KMS-11 (cell line): Measurements from ENCODE around the gene C3orf52.

Source experiments
- H2AFZ ChIP-seq: fragments of 200-600 bp; sonication (generic); 2 replicates; pipeline ENCODE4 v1.6.1; 2016; ENCODE audit warnings: antibody characterized with exemption, mixed run types, low read depth
- H3K27ac ChIP-seq: fragments of 200-600 bp; sonication (generic); 2 replicates; pipeline ENCODE4 v1.6.1; 2016; ENCODE audit warnings: mild to moderate bottlenecking, mixed run types
- H3K27me3 ChIP-seq: fragments of 200-600 bp; sonication (generic); 2 replicates; pipeline ENCODE4 v1.6.1; 2017; ENCODE audit warnings: mild to moderate bottlenecking, low read depth, mixed run types, moderate library complexity; ENCODE audit not compliant: insufficient read depth
- H3K36me3 ChIP-seq: fragments of 200-600 bp; sonication (generic); 2 replicates; pipeline ENCODE4 v1.6.1; 2017; ENCODE audit warnings: mild to moderate bottlenecking, mixed run types; ENCODE audit not compliant: insufficient read depth
- H3K4me1 ChIP-seq: fragments of 200-600 bp; sonication (generic); 2 replicates; pipeline ENCODE4 v1.6.1; 2016; ENCODE audit warnings: mild to moderate bottlenecking, low read depth, mixed run types; ENCODE audit not compliant: poor library complexity, severe bottlenecking
- H3K4me2 ChIP-seq: fragments of 200-600 bp; sonication (generic); 2 replicates; pipeline ENCODE4 v1.7.0; 2016; ENCODE audit warnings: mild to moderate bottlenecking, mixed run types
- H3K4me3 ChIP-seq: fragments of 200-600 bp; sonication (generic); IDR thresholded peaks from 2 replicates; pipeline ENCODE4 v1.6.1; 2017; ENCODE audit warnings: low read depth, low read length, mixed read lengths; ENCODE audit not compliant: insufficient read depth
- H3K79me2 ChIP-seq: fragments of 200-600 bp; sonication (generic); 2 replicates; pipeline ENCODE4 v1.6.1; 2016; ENCODE audit warnings: low read depth, mixed run types; ENCODE audit not compliant: insufficient read depth
- H3K9ac ChIP-seq: fragments of 200-600 bp; sonication (generic); 2 replicates; pipeline ENCODE4 v1.6.1; 2016; ENCODE audit warnings: mild to moderate bottlenecking, mixed run types
- H4K20me1 ChIP-seq: fragments of 200-600 bp; sonication (generic); 2 replicates; pipeline ENCODE4 v1.6.1; 2016; ENCODE audit warnings: mild to moderate bottlenecking, mixed run types; ENCODE audit not compliant: insufficient read depth
- CTCF ChIP-seq: fragments of 200-600 bp; sonication (generic); conservative IDR thresholded peaks from 2 replicates; pipeline ENCODE4 v1.6.1; 2017; ENCODE audit warnings: low read depth, mild to moderate bottlenecking, antibody characterized with exemption, low read length, moderate library complexity, mixed read lengths

The C3orf52 gene

GRCh38 chr3:112088944-112089343, 2.8 kb downstream of the C3orf52 start:
- Histone ChIP-seq H3K9ac (no peak overlapping the region), H4K20me1 (no peaks in the 10 kb centered on the region), H3K27me3 (no peaks in the 10 kb centered on the region), H3K36me3 (no peaks in the 10 kb centered on the region), H3K4me3 (no peak overlapping the region), H2AFZ (no peak overlapping the region), H3K4me1 (peaks cover 64% of the 10 kb centered on the region), H3K4me2 (no peak overlapping the region), H3K27ac (no peak overlapping the region), H3K79me2 (no peaks in the 10 kb centered on the region)
- no peak for TF ChIP-seq CTCF

- H4K20me1 ChIP-seq, result no peaks in the 10 kb centered on the region
- H3K4me3 ChIP-seq, result peak overlapping the region; percentile 12
- no peaks in the 10 kb centered on the region for H3K79me2 ChIP-seq
- H3K27ac ChIP-seq, result peak overlapping the region; percentile 80
- H3K36me3 ChIP-seq, result no peaks in the 10 kb centered on the region
- no peak for TF ChIP-seq CTCF
- peaks cover 64% of the 10 kb centered on the region for H3K4me1 ChIP-seq
- no peak overlapping the region for H2AFZ ChIP-seq
- peak overlapping the region; percentile 13; the same call in 1 of the 2 replicates for H3K9ac ChIP-seq
- H3K27me3 ChIP-seq, result no peaks in the 10 kb centered on the region
- H3K4me2 ChIP-seq, result peak overlapping the region; percentile 86
These were observed 4.0 kb downstream of the C3orf52 start for GRCh38 chr3:112089956-112090886.

GRCh38 chr3:112090887-112091586, 4.8 kb downstream of the C3orf52 start:
- Histone ChIP-seq H3K36me3 (no peaks in the 10 kb centered on the region), H4K20me1 (no peaks in the 10 kb centered on the region), H3K4me2 (peak overlapping the region; percentile 86), H3K27me3 (no peaks in the 10 kb centered on the region), H3K79me2 (no peaks in the 10 kb centered on the region), H3K4me3 (peak overlapping the region; percentile 12), H3K4me1 (peaks cover 64% of the 10 kb centered on the region), H3K27ac (peak overlapping the region; percentile 80), H2AFZ (0 out of 2 replicates have a peak overlapping the region, but pooled peaks have one; percentile 23), H3K9ac (peak overlapping the region; percentile 13; the same call in 1 of the 2 replicates)
- no peak for TF ChIP-seq CTCF

- TF ChIP-seq CTCF, result no peak
- Histone ChIP-seq H3K27me3 (no peaks in the 10 kb centered on the region), H3K4me3 (no peak overlapping the region), H3K9ac (no peak overlapping the region), H3K79me2 (no peaks in the 10 kb centered on the region), H3K27ac (peak overlapping the region; percentile 32; the same call in 1 of the 2 replicates), H4K20me1 (no peaks in the 10 kb centered on the region), H2AFZ (no peak overlapping the region), H3K36me3 (no peaks in the 10 kb centered on the region), H3K4me1 (peaks cover 66% of the 10 kb centered on the region), H3K4me2 (peak overlapping the region; percentile 36)
These were observed 6.4 kb downstream of the C3orf52 start for GRCh38 chr3:112092496-112093179.
